GM18873 (cell line): ENCODE results near the gene C10orf88.

Experiments
- ATAC-seq: cut with Tn5 transposase; IDR thresholded peaks from one replicate; pipeline ENCODE4 v1.9.1; 2021; ENCODE audit warnings: mild to moderate bottlenecking, moderate library complexity, moderate number of reproducible peaks; ENCODE audit not compliant: unreplicated experiment, low FRiP score

The C10orf88 gene

GRCh38 chr10:122953902-122954730 is at the start of gene C10orf88:
Gene C10orf88 (minus strand): TSS chr10:122954227. CDS start chr10:122954178, 49 bp downstream.
- ATAC-seq = peak; percentile 94

DNA sequence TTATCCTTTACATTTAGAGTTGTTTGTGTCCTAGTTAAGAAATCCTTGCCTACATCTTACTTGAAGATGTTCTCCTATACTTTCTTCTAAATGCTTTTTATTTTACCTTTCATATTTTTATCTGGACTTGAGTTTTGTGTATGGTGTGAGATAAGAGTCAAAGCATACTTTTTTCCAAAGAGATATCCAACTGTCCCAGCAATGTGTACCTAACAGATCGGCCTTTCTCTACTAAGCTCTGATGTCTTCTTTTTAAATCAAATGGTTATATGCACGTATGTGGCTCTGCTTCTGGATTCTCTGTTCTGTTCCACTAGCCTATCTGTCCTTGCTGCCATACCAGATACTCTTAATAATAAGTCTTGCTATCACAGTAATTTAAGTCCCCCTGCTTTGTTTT is 47.3 kb upstream of the C10orf88 start:
- no peak for ATAC-seq

DNA sequence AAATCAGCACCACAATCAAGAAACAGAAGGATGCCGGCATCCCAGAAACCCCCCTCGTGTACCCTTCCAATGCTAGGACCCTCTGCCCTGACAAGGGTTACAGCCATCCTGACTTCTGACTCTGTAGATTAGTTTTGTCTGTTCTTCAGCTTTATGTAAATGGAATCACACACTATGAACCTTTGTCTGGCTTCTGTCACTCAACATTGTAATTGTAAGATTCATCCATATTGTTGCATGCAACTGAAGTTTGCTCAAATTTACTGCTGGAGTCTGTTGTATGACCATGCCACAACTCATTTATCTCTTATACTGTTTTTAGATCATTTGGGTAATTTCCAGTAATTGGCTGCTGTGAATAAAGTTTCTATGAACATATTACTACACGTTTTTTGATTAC is 46.1 kb upstream of the C10orf88 start:
- ATAC-seq = no peak

DNA sequence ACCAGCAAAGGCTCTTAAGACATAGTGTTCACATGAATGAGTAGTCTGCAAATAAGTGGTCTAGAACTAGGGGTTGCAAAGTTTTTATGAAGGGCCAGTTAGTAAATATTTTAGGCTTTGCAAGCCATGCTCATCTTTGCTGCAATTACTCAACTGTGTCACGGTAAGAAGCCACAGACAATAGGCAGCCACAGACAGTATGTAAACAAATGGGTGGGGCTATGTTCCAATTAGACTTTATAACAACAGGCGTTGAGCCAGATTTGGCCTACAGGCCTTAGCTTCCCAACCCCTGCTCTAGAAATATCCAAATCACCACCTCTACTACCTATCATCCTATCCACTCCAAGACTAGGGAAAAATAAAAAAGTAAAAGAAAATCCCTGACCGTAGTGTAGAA is 45.3 kb upstream of the C10orf88 start:
- no peak for ATAC-seq

DNA sequence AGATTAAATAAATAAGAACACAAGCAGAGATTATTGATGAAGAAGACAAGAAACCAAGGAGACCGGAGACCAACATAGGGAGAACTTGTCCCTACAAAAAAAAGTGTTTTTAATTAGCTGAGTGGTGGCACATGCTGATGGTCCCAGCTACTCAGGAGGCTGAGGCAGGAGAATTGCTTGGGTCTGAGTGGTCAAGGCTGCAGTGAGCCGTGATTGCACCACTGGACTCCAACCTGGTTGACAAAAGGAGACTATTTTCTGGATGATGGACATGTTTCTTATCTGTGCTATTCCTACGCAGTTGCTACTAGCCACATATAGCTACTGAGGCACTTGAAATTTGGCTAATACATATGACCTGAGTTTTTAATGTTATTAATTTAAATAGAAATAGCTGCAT is 44.9 kb upstream of the C10orf88 start:
- ATAC-seq = no peak

- ATAC-seq = no peak
Measured at GRCh38 chr10:122998360-122998917, 44.4 kb upstream of the C10orf88 start.

- no peak for ATAC-seq
Measured at GRCh38 chr10:122997864-122998263, 43.8 kb upstream of the C10orf88 start.

DNA sequence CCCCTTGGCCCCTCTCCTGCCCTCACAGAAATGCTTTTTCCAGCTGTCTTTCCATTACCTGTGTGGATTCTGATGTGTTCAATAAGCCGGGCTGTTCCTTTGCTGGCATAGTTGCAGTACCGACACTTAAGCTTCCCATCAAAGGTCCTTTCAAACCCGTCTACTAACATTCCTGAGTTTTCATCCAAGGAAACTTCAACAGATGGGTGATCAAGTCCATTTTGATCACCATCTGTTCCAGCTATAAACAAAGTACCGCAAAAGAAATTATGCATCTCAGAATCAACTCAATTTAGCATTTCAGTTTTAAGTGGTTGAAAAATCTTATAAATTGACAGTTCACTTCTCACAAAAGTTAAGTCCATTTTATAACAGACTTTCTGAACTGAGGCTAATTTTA is 41.9 kb upstream of the C10orf88 start:
- ATAC-seq = no peak

DNA sequence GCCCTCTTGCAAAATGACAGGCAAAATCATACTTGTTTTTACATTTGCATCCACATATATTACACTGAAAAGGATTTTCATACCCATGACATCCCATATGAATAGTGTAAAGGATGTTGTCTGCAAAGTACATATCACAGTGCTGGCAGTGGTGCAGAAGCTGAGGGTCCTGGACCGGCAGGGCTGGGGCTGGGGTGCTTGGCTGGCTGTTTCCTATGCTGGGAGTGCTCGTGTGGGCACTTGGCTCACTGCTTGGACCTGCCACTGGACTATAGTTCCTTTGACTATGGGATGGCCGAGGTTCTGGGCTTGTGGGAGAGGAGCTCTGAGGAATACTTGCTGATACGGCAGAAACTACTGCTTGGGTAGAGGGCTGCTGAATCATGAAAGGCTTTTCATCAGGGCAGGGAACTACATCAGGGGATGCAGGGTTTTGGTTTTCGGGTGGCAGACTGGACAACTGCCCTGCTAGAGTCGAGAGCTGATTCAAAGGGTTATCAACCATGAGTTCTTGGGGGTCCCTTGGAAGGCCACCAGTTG is 39.8 kb upstream of the C10orf88 start:
- no peak for ATAC-seq

- no peak for ATAC-seq
Measured at GRCh38 chr10:122992031-122992585, 38.1 kb upstream of the C10orf88 start.

GRCh38 chr10:122990278-122990677 is 36.3 kb upstream of the C10orf88 start:
- no peak for ATAC-seq

DNA sequence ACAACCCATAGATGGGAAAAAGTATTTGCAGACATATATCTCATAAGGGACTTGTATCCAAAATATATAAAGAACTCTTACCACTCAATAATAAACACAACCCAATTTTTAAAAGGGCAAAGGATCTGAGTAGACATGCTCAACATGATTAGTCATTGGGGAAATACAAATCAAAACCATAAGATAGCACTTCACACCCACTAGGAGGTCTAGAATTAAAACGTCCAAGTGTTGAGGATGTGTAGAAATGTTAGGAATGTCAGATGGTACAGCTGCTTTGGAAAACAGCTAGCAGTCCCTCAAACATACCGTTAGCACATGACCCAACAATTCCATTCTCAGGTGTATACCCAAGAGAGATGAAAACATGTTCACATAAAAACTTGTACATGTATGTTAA is 34.5 kb upstream of the C10orf88 start:
- ATAC-seq = no peak

- ATAC-seq = no peak
Measured at GRCh38 chr10:122986335-122986734, 32.3 kb upstream of the C10orf88 start.

DNA sequence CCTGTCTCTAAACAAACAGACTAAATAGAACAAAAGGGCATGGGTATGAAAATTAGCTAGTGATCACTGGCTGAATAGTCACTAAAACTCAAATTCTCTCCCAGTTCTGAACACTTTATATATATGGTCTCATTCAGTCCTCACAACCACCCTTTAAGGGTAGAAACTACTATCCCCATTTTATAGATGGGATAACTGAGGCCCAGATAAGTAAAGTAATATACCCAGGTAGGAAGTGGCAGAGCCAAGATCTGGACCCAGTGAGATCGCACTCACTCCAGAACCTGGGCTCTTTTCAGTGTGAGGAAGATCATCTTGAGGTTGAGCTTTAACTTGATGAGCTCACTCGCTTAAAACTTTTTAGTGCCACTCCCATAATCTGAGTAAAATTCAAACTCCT is 30.7 kb upstream of the C10orf88 start:
- no peak for ATAC-seq

- no peak for ATAC-seq
Measured at GRCh38 chr10:122983898-122984297, 29.9 kb upstream of the C10orf88 start.

GRCh38 chr10:122981066-122981464 is 27.0 kb upstream of the C10orf88 start:
- no peak for ATAC-seq

DNA sequence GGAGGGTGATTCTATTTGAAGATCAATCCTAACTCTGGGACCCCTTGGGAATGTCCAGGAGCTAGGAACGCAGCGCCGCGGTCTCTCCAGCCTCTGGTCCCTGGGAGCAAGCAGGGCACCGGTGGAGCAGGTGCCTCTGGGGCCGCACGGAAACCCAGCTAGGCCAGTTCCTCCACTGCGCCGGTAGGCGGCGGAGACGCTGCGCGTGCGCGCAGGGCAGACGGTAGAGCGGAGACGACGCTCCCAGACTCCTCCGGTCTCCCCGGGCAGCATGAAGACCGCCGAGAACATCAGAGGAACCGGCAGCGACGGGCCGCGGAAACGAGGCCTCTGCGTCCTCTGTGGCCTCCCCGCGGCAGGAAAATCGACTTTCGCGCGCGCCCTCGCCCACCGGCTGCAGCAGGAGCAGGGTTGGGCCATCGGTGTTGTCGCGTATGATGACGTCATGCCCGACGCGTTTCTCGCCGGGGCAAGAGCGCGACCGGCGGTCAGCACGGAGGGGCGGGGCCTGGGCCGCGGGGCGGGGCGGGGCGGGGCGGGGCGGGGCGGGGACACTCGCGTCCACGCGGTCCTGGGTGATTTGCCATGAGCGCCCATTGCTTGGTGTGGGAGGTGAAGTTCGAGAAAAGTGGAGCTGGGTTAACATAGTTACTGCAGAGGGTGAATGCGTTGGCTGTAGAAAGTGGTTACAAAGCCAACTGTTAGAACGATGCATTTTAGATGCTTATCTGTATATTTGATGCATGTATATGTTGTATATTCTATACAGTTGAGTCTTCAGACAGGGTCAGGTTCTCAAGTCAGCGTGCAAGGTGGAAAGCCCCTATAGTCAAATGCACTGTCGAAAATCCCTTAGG is 26.4 kb upstream of the C10orf88 start, which contains the start of gene PSTK:
PSTK (plus strand) TSS at position 193 of the 857 bp plus-strand sequence; CDS start at position 272, 79 bp downstream.
- peak; percentile 86 for ATAC-seq

DNA sequence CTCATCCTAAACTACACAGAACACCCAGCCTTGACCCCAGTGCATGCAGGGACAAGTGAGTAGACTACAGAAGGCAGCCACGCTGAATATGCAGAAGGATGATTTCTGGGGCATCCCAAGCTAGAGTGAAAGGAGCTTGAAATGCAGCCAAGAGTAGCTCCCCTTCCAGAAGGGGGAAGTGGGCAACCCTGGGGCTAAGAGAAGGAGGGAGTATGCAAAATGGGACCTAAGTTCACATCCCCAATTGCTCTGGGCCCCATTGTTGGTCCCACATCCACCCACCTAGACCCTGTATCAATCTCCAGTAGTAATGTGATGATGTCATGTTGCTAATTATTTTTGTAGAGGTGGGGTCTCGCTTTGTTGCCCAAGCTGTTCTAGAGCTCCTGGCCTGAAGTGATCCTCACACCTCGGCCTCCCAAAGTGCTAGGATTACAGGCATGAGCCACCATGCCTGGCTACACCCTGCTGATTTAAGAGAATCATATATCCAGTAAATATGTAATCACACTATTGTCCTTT is 20.6 kb upstream of the C10orf88 start:
- no peak for ATAC-seq

DNA sequence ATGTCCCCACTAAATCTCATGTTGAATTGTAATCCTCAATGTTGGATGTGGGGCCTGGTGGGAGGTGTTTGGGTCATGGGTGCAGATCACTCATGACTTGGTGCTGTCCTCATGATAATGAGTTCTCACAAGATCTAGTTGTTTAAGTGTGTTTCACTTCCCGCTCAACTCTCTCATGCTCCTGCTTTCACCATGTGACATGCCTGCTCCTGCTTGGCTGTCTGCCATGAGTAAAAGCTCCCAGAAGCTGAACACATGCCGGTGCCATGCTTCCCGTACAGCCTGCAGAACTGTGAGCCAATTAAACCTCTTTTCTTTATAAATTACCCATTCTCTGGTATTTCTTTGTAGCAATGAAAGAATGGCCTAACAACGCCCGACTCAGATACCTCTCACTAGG is 20.0 kb upstream of the C10orf88 start:
- ATAC-seq = no peak

- no peak for ATAC-seq
Measured at GRCh38 chr10:122968698-122969097, 14.7 kb upstream of the C10orf88 start.
